ENCODE results near the gene GLRX3.

Gene GLRX3

DNA sequence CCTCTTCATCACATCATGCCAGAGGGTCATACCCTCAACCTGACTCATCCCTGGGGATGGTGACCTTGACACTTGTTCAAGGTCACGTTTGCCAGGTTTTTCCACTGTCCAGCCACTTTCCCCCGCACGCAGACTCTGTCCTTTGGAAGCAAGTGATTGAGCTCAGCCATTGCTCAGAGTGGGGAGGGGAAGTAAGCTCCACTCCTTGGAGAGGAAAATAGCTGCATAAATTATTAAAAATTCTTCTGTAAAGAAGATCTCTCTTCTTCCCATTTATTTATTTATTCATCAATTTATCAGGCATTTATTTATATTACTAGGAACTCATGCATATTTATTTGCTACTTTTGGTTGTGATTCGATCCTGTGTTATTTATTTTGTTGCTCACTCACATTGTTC lies 88.0 kb downstream of the GLRX3 start:
- DNase-seq (ENCODE audit: low read depth): no peak
- H3K4me3 ChIP-seq (ENCODE audit: low read depth, low read length): no peak overlapping the region
- TF ChIP-seq, protein P1, sequence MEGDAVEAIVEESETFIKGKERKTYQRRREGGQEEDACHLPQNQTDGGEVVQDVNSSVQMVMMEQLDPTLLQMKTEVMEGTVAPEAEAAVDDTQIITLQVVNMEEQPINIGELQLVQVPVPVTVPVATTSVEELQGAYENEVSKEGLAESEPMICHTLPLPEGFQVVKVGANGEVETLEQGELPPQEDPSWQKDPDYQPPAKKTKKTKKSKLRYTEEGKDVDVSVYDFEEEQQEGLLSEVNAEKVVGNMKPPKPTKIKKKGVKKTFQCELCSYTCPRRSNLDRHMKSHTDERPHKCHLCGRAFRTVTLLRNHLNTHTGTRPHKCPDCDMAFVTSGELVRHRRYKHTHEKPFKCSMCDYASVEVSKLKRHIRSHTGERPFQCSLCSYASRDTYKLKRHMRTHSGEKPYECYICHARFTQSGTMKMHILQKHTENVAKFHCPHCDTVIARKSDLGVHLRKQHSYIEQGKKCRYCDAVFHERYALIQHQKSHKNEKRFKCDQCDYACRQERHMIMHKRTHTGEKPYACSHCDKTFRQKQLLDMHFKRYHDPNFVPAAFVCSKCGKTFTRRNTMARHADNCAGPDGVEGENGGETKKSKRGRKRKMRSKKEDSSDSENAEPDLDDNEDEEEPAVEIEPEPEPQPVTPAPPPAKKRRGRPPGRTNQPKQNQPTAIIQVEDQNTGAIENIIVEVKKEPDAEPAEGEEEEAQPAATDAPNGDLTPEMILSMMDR (IDR thresholded peaks at IDR 0.05; ENCODE audit: insufficient read depth, low read depth, low read length, missing control alignments): no peak

DNA sequence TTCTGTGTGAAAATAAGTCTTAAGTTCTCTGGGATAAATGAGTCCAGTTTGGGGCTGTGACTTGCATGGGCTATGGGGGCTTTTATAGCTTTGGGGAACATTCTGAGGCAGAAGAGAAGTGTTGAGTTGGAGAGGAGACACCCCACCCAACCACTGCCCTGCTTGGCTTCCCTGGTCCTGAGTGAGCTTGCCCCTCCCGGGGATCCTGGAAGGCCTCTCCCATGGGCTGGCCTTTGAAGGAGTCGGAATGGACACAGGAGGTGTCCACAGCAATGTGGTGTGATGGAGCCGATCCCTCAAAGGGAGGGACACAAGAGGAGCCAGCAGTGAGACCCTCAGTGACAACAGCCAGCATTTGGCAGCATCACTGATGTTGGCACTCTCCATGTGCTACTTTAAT lies 89.8 kb downstream of the GLRX3 start:
- DNase-seq (ENCODE audit: low read depth): no peak
- TF ChIP-seq, protein P1 (IDR thresholded peaks at IDR 0.05; ENCODE audit: insufficient read depth, low read depth, low read length, missing control alignments): no peak
- no peak overlapping the region for H3K4me3 ChIP-seq (ENCODE audit: low read depth, low read length)

DNA sequence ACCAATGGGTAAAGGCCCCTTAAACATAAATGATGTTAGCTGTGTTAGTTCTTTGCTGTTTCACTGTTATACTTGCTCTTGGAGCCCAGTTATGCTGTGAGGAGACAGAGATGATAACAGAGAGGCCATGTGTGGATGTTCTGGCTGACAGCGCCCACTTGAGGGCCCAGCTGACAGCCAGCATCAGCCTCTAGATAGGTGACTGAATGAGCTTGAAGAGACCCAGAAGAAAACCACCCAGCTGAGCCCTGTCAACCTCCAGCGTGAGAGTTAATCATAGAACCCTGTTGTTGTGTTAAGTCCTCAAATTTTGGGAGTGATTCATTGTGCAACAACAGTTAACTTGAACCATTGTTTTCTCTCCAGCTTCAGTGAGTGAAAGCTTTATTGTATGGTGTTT lies 91.7 kb downstream of the GLRX3 start:
- H3K4me3 ChIP-seq (ENCODE audit: low read depth, low read length): no peak overlapping the region
- DNase-seq (ENCODE audit: low read depth): no peak
- TF ChIP-seq, protein P1 (IDR thresholded peaks at IDR 0.05; ENCODE audit: insufficient read depth, low read depth, low read length, missing control alignments): no peak
